ENCODE data around the gene DPP3.

The DPP3 gene

GRCh38 chr11:66464916-66465315, 15.3 kb upstream of the DPP3 start:
- DNase-seq = no peak

GRCh38 chr11:66465373-66466224, 14.6 kb upstream of the DPP3 start:
- DNase-seq = no peak

GRCh38 chr11:66466225-66467033, 13.8 kb upstream of the DPP3 start, which contains the start of gene PELI3:
Gene PELI3, plus strand, starts transcription at chr11:66466905. Its CDS starts 1,224 bp downstream, at chr11:66468129.
- DNase-seq = peak; percentile 63

- no peak for DNase-seq
These were observed 13.1 kb upstream of the DPP3 start for GRCh38 chr11:66467034-66467659.

GRCh38 chr11:66467756-66468155, 12.5 kb upstream of the DPP3 start:
- DNase-seq = no peak

GRCh38 chr11:66468691-66469090, 11.5 kb upstream of the DPP3 start:
- DNase-seq = no peak

- no peak for DNase-seq
These were observed 10.8 kb upstream of the DPP3 start for GRCh38 chr11:66469441-66469840.

- DNase-seq = no peak
These were observed 10.2 kb upstream of the DPP3 start for GRCh38 chr11:66470015-66470414.

- DNase-seq = no peak
These were observed 9.1 kb upstream of the DPP3 start for GRCh38 chr11:66471142-66471541.

GRCh38 chr11:66472054-66472453, 8.2 kb upstream of the DPP3 start:
- DNase-seq = no peak

- no peak for DNase-seq
These were observed 7.1 kb upstream of the DPP3 start for GRCh38 chr11:66473167-66473566.

GRCh38 chr11:66473608-66474515, 6.4 kb upstream of the DPP3 start:
- no peak for DNase-seq

GRCh38 chr11:66475349-66476172, 4.7 kb upstream of the DPP3 start:
- no peak for DNase-seq

- DNase-seq = no peak
These were observed 3.9 kb upstream of the DPP3 start for GRCh38 chr11:66476173-66476840.

- DNase-seq = no peak
These were observed 3.4 kb upstream of the DPP3 start for GRCh38 chr11:66476841-66477251.

GRCh38 chr11:66477263-66478201, 2.7 kb upstream of the DPP3 start:
- no peak for DNase-seq

- DNase-seq = no peak
These were observed 1.4 kb upstream of the DPP3 start for GRCh38 chr11:66478729-66479393.

- peak; percentile 33 for DNase-seq
These were observed 679 bp upstream of the DPP3 start for GRCh38 chr11:66479394-66480116.
